ENCODE results near the gene RNF38.

The RNF38 gene

GRCh38 chr9:36293171-36293570 lies 106.9 kb downstream of the RNF38 start:
- DNase-seq (ENCODE audit: low read depth) = no peak

- no peak for DNase-seq (ENCODE audit: low read depth)
Observed at GRCh38 chr9:36292641-36293040, 107.4 kb downstream of the RNF38 start.

- no peak for DNase-seq (ENCODE audit: low read depth)
Observed at GRCh38 chr9:36290996-36291395, 109.1 kb downstream of the RNF38 start.

GRCh38 chr9:36289836-36290435 lies 110.1 kb downstream of the RNF38 start:
- no peak for DNase-seq (ENCODE audit: low read depth)

- no peak for DNase-seq (ENCODE audit: low read depth)
Observed at GRCh38 chr9:36288070-36288469, 112.0 kb downstream of the RNF38 start.

Data from amniotic epithelial cell (primary cell).